Stimulated activated naive CD8-positive, alpha-beta T cell treated with anti-CD3 and anti-CD28 coated beads, Interleukin-15, Interleukin-2, amounts not matched to agents 100 ng/mL and 50 ng/mL, for 24 hours (primary cell): ENCODE data around the gene EIF3J.
A peak's percentile ranks its signal among the peaks of the same experiment; 100 is the strongest.

Experiments
- H3K27ac Mint-ChIP-seq: one replicate; pipeline ENCODE4 v1.8.0; 2021; ENCODE audit warnings: mild to moderate bottlenecking, mixed read lengths
- H3K27me3 Mint-ChIP-seq: one replicate; pipeline ENCODE4 v1.8.0; 2021; ENCODE audit warnings: mixed read lengths
- H3K36me3 Mint-ChIP-seq: one replicate; pipeline ENCODE4 v1.8.0; 2021; ENCODE audit warnings: low read depth, mixed read lengths
- H3K4me1 Mint-ChIP-seq: one replicate; pipeline ENCODE4 v1.8.0; 2021; ENCODE audit warnings: low read depth, mixed read lengths
- H3K4me3 Mint-ChIP-seq: one replicate; pipeline ENCODE4 v1.8.0; 2021; ENCODE audit warnings: mild to moderate bottlenecking, mixed read lengths
- H3K9me3 Mint-ChIP-seq: one replicate; pipeline ENCODE4 v1.8.0; 2021; ENCODE audit warnings: mixed read lengths

The EIF3J gene

DNA sequence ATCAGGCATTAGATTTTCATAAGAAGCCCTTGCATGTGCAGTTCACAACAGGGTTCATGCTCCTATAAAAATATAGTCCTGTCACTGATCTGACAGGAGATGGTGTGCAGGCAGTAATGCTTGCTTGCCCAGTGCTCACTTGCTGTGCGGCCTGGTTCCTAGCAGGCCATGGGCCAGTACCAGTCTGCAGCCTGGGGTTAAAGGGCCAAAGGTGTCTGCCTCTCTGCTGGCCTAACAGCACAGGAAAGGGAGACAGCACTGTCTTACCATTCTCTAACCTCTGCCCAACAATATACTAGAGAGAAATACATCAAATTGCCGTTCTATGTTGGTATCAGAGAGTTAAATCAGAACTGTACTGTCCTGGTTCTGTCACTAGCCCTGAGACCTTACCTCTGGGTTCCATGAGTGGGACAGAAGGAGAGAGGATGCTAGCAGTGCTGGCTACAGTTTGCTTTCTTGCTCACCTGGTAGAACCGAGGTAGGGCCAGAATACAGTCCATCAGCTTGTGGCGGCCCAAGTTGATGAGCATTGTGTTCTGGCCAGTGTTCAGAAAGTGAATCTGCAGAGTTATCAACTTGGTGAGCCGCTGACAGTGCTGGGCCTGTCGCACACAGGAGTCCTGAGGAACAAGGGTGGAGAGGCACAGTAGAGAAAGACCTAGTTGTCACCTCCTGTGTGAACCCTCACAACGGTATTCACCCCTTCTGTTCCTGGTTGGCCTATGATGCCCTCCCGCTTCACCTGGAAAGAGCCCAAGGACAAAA is 28.6 kb downstream of the EIF3J start:
- Mint-ChIP-seq H3K27ac (no peak overlapping the region), H3K4me1 (no peaks in the 10 kb centered on the region), H3K36me3 (peaks cover 82% of the 10 kb centered on the region), H3K9me3 (peaks cover 3% of the 10 kb centered on the region), H3K4me3 (no peak overlapping the region), H3K27me3 (no peaks in the 10 kb centered on the region)

DNA sequence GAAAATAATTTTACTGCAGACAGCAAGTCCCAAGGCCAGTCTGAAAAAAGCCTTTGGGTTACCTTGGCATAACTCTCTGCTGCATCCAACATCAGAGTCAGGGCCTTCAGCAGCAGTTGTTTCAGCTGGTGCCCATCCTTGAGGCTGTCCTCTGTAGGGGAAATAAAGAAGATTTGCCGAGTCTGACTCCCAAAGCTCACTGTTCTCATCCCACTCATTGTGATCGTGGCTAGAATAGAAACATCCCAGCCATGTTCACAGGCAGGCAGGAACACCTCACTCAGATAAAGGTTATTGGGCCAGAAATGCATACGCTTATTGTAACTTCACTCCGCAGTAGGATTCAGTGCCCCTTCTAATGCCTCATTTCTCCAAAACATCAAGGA is 29.2 kb downstream of the EIF3J start:
- Mint-ChIP-seq H3K9me3 (peaks cover 3% of the 10 kb centered on the region), H3K27me3 (no peaks in the 10 kb centered on the region), H3K4me3 (no peak overlapping the region), H3K27ac (no peak overlapping the region), H3K4me1 (no peaks in the 10 kb centered on the region), H3K36me3 (peaks cover 80% of the 10 kb centered on the region)

DNA sequence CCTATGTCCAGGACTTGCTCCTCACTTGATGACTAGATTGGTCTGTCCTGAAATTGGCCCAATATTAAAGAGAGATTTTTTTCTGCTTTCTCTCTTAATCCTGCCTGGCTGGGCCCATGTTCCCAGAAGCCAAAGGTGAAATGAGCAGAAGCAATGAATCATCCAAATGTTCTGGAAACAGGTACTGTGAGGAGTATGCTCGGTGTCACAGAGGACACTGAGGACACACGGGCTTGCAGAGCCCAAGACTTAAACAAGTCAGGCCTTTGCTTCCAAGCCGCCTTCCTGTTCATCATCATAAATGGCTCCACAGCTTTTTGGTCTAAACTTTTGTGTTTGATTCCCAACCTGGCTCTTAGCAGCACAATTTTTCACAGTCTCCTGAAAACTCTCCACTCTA is 31.4 kb downstream of the EIF3J start:
- Mint-ChIP-seq H3K27me3 (no peaks in the 10 kb centered on the region), H3K36me3 (peaks cover 66% of the 10 kb centered on the region), H3K4me1 (no peaks in the 10 kb centered on the region), H3K4me3 (no peak overlapping the region), H3K9me3 (peaks cover 3% of the 10 kb centered on the region), H3K27ac (peak overlapping the region; percentile 45)

DNA sequence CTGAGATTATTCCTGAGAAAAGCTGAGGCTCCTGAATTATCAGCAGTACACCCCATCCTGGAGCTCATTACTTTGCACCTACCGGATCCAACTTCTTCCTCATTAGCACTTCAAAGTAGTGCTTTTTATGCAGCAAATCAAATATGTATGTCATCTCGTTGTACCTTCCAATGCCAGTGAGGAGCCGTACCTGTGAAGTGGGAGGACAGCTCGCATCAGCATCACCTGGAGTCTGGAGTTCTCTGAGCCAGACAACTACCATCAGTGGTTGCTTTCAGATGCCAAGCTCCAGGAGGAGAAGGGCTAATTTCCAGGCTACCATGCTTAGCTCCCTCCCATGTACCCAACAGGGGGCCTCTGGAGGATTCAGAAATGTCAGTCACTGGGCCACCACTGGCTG is 32.4 kb downstream of the EIF3J start:
- peaks cover 3% of the 10 kb centered on the region for H3K9me3 Mint-ChIP-seq
- H3K27ac Mint-ChIP-seq = no peak overlapping the region
- H3K36me3 Mint-ChIP-seq = peaks cover 57% of the 10 kb centered on the region
- no peaks in the 10 kb centered on the region for H3K4me1 Mint-ChIP-seq
- H3K4me3 Mint-ChIP-seq = no peak overlapping the region
- no peaks in the 10 kb centered on the region for H3K27me3 Mint-ChIP-seq

DNA sequence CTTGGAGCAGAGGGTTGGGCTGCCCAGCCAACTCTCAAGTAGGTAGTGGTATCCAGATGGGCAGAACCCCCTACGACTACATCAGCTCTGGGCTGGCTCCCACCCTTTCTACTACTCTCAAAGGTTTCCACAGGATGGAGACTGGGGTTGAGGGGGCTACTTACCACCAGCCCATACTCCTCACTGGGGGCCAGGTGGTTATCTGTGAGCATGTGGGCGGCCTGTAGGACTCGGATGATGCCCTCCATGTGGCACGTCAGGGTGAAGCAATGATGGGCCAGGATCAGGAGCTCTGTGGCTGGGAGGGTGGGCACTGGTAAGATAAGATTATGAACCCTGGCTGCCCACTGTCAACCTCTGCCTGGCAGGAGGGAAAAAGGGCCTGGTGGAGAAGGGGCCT is 33.4 kb downstream of the EIF3J start:
- H3K27me3 Mint-ChIP-seq = no peaks in the 10 kb centered on the region
- H3K4me3 Mint-ChIP-seq = no peak overlapping the region
- peaks cover 57% of the 10 kb centered on the region for H3K36me3 Mint-ChIP-seq
- H3K27ac Mint-ChIP-seq = no peak overlapping the region
- H3K9me3 Mint-ChIP-seq = no peaks in the 10 kb centered on the region
- H3K4me1 Mint-ChIP-seq = no peaks in the 10 kb centered on the region

DNA sequence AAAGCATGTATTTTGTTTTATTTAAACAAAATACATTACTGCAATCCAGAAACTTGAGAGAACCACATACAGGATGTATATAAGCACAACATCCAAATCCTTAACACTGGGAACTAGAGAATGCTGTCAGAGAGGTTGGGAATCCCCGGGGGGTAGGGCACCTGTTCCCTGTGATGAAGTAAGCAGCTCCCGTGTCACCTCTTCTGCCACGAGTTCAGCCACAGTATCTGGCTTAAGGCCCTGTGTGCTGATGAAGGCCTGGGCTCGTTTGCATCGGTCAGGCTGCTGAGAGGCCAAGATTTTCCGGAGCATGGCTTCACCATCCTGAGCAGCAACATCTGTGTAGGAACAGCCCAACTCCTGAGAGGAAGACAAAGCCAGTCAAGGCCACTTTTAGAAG is 36.4 kb downstream of the EIF3J start:
- Mint-ChIP-seq H3K27ac (no peak overlapping the region), H3K9me3 (no peaks in the 10 kb centered on the region), H3K4me1 (peaks cover 2% of the 10 kb centered on the region), H3K36me3 (peaks cover 35% of the 10 kb centered on the region), H3K4me3 (no peak overlapping the region), H3K27me3 (no peaks in the 10 kb centered on the region)

DNA sequence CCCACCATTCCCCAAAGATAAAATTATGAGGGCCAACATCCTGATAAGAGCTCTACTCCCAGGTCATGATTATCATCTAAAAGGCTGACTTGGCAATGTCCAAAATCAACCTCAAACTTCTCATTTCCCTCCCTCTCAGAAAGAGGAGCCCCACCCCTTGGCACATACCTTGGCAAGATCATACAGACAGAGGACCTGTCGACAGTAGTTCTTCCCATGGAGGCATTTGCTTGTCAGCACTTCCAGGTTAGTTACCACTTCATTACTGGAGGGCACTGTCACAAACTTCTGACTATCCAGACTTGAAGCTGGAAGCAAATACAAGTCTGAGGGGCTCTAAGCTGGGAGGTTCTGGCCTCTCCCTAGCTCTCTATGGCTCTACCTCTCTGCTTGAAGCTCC is 37.8 kb downstream of the EIF3J start:
- Mint-ChIP-seq H3K4me3 (no peak overlapping the region), H3K27me3 (no peaks in the 10 kb centered on the region), H3K9me3 (no peaks in the 10 kb centered on the region), H3K27ac (no peak overlapping the region), H3K4me1 (peaks cover 10% of the 10 kb centered on the region), H3K36me3 (peaks cover 31% of the 10 kb centered on the region)

DNA sequence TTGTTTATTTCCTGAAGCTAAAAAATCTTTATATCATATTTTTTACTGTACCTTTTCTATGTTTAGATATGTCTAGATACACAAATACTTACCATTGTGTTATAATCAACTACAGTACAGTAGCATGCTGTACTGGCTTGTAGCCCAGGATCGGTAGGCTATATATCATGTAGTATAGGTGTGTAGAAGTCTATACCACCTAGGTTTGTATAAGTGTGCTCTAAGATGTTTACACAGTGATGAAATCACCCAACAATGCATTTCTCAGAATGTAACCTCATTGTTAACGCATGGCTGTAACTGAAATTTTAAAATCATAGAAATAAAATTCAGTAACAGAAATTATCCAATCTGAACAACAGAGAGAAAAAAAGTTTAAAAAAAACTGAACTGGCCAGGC is 43.2 kb downstream of the EIF3J start:
- peaks cover 35% of the 10 kb centered on the region for H3K36me3 Mint-ChIP-seq
- peaks cover 13% of the 10 kb centered on the region for H3K4me1 Mint-ChIP-seq
- no peaks in the 10 kb centered on the region for H3K27me3 Mint-ChIP-seq
- no peak overlapping the region for H3K27ac Mint-ChIP-seq
- no peak overlapping the region for H3K4me3 Mint-ChIP-seq
- no peaks in the 10 kb centered on the region for H3K9me3 Mint-ChIP-seq

DNA sequence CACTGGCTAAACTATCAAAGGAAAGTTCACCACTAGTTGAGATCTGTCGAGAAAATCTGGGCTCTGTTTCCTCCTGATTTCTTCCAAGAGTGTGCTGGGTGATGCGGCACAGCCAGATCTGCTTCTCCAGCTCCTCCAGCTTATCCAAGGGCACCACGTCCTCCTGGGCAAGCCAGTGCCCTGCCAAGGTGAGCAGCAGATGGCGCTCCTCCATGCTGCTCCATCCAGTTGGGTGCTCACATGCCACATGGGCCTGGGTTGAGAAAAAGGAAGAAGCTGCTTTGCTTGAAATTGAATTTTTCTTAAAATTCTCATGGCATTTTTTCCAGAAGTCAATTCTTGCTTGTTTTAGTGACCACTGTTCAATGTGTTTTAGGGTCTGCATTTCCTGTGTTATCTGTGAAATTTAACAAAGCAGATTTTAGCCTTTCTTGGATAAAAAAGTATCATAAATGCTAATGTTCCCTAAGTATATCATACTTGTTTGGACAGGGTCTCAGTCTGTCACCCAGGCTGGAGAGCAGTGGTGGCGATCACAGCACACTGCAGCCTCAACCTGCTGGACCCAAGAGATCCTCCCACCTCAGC is 47.3 kb downstream of the EIF3J start:
- no peak overlapping the region for H3K4me3 Mint-ChIP-seq
- no peak overlapping the region for H3K27ac Mint-ChIP-seq
- peaks cover 4% of the 10 kb centered on the region for H3K4me1 Mint-ChIP-seq
- H3K9me3 Mint-ChIP-seq = no peaks in the 10 kb centered on the region
- H3K27me3 Mint-ChIP-seq = no peaks in the 10 kb centered on the region
- H3K36me3 Mint-ChIP-seq = peaks cover 66% of the 10 kb centered on the region

DNA sequence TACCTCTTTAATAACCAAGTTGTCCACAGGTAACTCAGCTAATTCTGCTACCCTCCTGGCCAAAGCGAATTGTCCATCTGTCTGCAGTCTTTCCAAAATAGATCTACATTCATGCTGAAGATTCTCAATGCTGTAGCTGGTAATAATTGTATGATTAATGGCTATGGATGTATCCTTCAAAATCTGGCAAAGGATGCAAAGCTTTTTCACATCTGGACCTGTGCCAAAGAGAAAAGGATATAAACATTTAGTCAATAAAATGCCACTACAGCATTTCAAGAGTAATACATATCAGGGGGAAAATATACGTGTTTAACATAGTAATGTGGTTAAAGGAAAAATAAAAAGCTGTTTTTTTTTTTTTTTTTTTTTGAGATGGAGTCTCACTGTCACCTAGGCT is 48.7 kb downstream of the EIF3J start:
- H3K36me3 Mint-ChIP-seq = peaks cover 70% of the 10 kb centered on the region
- H3K27ac Mint-ChIP-seq = no peak overlapping the region
- H3K4me1 Mint-ChIP-seq = peaks cover 4% of the 10 kb centered on the region
- H3K27me3 Mint-ChIP-seq = no peaks in the 10 kb centered on the region
- H3K9me3 Mint-ChIP-seq = no peaks in the 10 kb centered on the region
- H3K4me3 Mint-ChIP-seq = no peak overlapping the region

DNA sequence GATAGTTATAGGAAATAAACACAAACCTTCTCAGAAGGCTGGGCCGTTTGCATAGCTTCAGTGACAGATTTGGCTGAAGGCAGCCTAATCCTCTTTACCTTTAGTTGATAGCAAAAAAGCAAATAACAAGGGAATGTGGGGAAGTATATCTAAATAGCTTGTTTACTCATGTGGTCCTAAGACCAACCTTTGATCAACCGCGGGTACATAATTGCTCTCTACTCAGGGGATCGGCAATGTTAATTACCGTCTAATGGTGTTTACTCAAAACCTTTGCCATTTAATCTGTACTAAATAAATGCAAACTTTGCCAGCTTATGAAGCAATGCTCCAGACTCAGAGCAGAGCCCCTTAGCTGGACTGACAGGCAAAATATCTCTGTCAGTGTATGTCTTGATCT is 51.6 kb downstream of the EIF3J start:
- H3K27ac Mint-ChIP-seq = no peak overlapping the region
- H3K27me3 Mint-ChIP-seq = no peaks in the 10 kb centered on the region

DNA sequence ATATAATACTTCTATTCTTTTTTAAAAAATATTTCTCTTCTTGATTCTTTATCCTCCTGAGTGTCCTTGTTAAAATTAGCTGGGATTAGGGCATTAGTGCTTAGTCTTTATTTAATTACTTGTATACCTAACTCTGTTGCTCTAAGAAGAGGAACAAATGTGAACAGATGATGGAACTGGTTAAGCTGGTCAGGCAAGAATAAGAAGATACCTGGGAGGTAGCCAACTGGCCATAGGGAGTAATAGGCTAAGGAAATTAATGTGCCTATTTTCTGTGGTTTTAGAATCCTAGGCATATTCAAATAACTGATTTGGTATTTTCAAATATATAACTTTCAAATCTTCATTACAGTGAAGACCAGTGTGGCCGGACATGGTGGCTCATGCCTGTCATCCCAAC is 54.4 kb downstream of the EIF3J start:
- Mint-ChIP-seq H3K4me3 (no peak overlapping the region), H3K27me3 (no peaks in the 10 kb centered on the region), H3K36me3 (peaks cover 66% of the 10 kb centered on the region), H3K27ac (no peak overlapping the region), H3K4me1 (peaks cover 11% of the 10 kb centered on the region), H3K9me3 (no peaks in the 10 kb centered on the region)

More for the DNA sequence above, 51.6 kb downstream of the EIF3J start:
- H3K36me3 Mint-ChIP-seq = peaks cover 69% of the 10 kb centered on the region
- H3K9me3 Mint-ChIP-seq = no peaks in the 10 kb centered on the region
- H3K4me3 Mint-ChIP-seq = no peak overlapping the region
- no peaks in the 10 kb centered on the region for H3K4me1 Mint-ChIP-seq

DNA sequence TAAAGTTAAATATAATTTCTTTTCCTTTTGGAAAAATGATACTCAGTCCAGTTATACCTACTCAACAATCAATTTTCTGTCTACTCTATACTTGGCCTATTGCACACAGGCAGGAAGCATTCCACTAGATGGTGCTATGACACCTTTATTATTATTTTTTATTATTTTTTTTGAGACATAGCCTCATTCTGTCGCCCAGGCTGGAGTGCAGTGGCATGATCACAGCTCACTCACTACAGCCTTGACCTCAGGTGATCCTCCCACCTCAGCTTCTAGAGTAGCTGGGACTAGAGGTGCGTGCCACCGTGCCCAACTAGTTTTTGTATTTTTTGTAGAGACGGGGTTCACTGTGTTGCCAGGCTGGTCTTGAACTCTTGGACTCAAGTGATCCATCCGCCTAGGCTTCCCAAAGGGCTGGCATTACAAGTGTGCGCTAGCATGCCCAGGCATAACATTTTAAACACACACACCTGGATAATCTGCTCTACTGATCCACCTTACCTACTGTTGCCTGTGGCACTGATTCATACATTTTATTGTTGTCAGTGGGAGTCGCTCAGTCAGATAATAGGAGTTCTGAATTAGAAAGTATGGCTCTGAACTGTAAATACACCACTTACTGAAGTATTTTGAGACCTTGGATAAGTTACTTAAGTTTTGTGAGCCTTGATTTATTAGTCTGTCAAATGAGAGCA is 56.2 kb downstream of the EIF3J start:
- Mint-ChIP-seq H3K4me1 (peaks cover 24% of the 10 kb centered on the region), H3K27me3 (no peaks in the 10 kb centered on the region), H3K27ac (peak overlapping the region; percentile 45), H3K4me3 (no peak overlapping the region), H3K36me3 (peaks cover 62% of the 10 kb centered on the region), H3K9me3 (no peaks in the 10 kb centered on the region)

DNA sequence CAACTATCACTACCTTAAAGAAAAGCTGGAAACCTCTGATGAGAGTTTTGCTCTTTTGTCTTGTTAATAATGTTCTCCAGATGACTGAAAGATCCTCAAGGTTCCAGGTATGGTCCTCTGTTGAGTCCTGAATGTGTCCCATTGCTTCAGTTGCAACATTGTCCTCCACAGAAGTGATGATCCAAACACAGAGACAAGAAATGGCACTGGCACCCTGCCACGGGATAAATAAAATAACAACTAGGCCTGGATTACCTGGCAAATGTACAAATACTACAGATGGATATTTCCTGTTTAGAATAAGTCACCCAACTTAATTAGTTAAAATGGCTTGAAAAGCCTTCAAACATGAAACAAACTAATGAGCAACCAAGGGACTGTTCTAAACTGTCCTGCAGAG is 58.3 kb downstream of the EIF3J start:
- H3K4me1 Mint-ChIP-seq = peaks cover 32% of the 10 kb centered on the region
- H3K36me3 Mint-ChIP-seq = peaks cover 59% of the 10 kb centered on the region
- H3K27ac Mint-ChIP-seq = no peak overlapping the region

DNA sequence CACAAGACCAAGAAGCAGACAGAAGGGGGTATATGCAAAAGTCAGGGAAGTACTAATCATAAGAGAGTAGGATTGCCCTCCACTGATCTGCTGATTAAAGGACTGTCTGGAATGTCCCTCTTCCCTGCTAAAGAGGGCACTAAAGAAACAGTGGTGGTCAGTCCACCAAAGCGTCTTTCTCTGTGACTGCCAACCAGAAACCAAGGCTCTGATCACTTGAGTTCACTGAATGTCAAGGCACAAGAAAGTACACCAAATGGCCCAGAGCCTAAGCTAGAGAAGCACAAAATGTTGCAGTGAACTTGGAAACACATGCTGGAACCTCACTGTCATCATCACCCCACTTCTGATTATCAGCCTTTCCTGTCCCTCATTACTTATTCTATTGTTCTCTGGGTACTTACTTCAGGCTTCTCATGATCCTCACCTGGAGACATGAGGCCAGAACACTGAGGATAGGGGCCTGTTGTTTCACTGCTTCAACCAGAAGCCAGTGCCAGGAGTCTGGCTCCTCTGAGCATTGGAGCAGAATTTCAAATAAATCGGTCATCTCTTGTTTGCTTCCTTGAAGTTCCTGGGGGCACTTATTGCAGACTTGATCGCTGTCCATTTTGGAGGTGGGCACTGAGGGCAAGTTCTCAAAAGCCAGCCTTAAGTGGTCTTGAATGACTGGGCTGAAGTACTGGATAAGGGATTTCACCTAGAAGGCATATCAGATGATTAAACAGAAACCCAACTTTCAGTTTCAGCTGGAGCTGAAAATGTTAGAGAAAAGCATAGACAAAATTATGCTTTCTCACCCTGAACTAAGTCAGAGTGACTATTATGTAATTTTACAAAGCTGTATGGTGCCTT is 58.9 kb downstream of the EIF3J start:
- H3K9me3 Mint-ChIP-seq = no peaks in the 10 kb centered on the region

More for the DNA sequence above, 58.3 kb downstream of the EIF3J start:
- no peaks in the 10 kb centered on the region for H3K9me3 Mint-ChIP-seq
- no peak overlapping the region for H3K4me3 Mint-ChIP-seq
- H3K27me3 Mint-ChIP-seq = no peaks in the 10 kb centered on the region

More for the DNA sequence above, 58.9 kb downstream of the EIF3J start:
- H3K27me3 Mint-ChIP-seq = no peaks in the 10 kb centered on the region
- peaks cover 53% of the 10 kb centered on the region for H3K36me3 Mint-ChIP-seq
- peaks cover 32% of the 10 kb centered on the region for H3K4me1 Mint-ChIP-seq
- peak overlapping the region; percentile 75 for H3K27ac Mint-ChIP-seq
- no peak overlapping the region for H3K4me3 Mint-ChIP-seq
